Effector memory CD4-positive, alpha-beta T cell (primary cell): ENCODE results near the gene GAS7.

ENCODE experiments used
- DNase-seq, 3 donors: peaks; one replicate each; pipeline ENCODE4 v3.0.0-alpha.2; 2020
- H3K27ac ChIP-seq: 2 replicates; pipeline ENCODE4 v1.7.0; 2013; ENCODE audit warnings: mild to moderate bottlenecking, low read length, moderate library complexity; ENCODE audit not compliant: insufficient read depth, poor library complexity, severe bottlenecking
- H3K27me3 ChIP-seq: replicated peaks from 2 replicates; pipeline ENCODE4 v1.7.0; 2013; ENCODE audit warnings: mild to moderate bottlenecking, low read length; ENCODE audit not compliant: insufficient read depth, control insufficient read depth, poor library complexity, severe bottlenecking
- H3K36me3 ChIP-seq: 2 replicates; pipeline ENCODE4 v1.7.0; 2013; ENCODE audit warnings: mild to moderate bottlenecking, low read length, moderate library complexity; ENCODE audit not compliant: control insufficient read depth, insufficient read depth
- H3K4me1 ChIP-seq: 2 replicates; pipeline ENCODE4 v1.7.0; 2013; ENCODE audit warnings: low read length, mild to moderate bottlenecking; ENCODE audit not compliant: control insufficient read depth, insufficient read depth, poor library complexity, severe bottlenecking
- H3K4me3 ChIP-seq: 2 replicates; pipeline ENCODE4 v1.7.0; 2013; ENCODE audit warnings: low read length, low read depth, mild to moderate bottlenecking; ENCODE audit not compliant: insufficient read depth, poor library complexity, severe bottlenecking
- H3K9me3 ChIP-seq: 2 replicates; pipeline ENCODE4 v1.7.0; 2013; ENCODE audit warnings: mild to moderate bottlenecking, low read length, moderate library complexity; ENCODE audit not compliant: control insufficient read depth

GAS7 gene

GRCh38 chr17:10224582-10225195 is 26.3 kb upstream of the GAS7 start:
- Histone ChIP-seq H3K27ac (no peak overlapping the region), H3K27me3 (no peaks in the 10 kb centered on the region), H3K9me3 (no peaks in the 10 kb centered on the region), H3K36me3 (no peaks in the 10 kb centered on the region), H3K4me3 (no peak overlapping the region), H3K4me1 (no peaks in the 10 kb centered on the region)
- DNase-seq = no peak

GRCh38 chr17:10219193-10219592 is 20.8 kb upstream of the GAS7 start:
- H3K9me3 ChIP-seq = no peaks in the 10 kb centered on the region

GRCh38 chr17:10217916-10218315 is 19.5 kb upstream of the GAS7 start:
- no peak overlapping the region for H3K4me3 ChIP-seq
- H3K27me3 ChIP-seq = no peaks in the 10 kb centered on the region
- no peaks in the 10 kb centered on the region for H3K4me1 ChIP-seq
- H3K27ac ChIP-seq = no peak overlapping the region
- no peak for DNase-seq
- no peaks in the 10 kb centered on the region for H3K9me3 ChIP-seq
- no peaks in the 10 kb centered on the region for H3K36me3 ChIP-seq

More at GRCh38 chr17:10219193-10219592, 20.8 kb upstream of the GAS7 start:
- no peak overlapping the region for H3K27ac ChIP-seq
- H3K4me1 ChIP-seq = no peaks in the 10 kb centered on the region
- no peaks in the 10 kb centered on the region for H3K36me3 ChIP-seq
- DNase-seq = no peak
- H3K27me3 ChIP-seq = no peaks in the 10 kb centered on the region
- H3K4me3 ChIP-seq = no peak overlapping the region

GRCh38 chr17:10216213-10216938 is 18.0 kb upstream of the GAS7 start:
- no peaks in the 10 kb centered on the region for H3K4me1 ChIP-seq
- no peaks in the 10 kb centered on the region for H3K36me3 ChIP-seq
- H3K27ac ChIP-seq = no peak overlapping the region
- no peaks in the 10 kb centered on the region for H3K27me3 ChIP-seq
- DNase-seq = no peak
- H3K4me3 ChIP-seq = no peak overlapping the region
- no peaks in the 10 kb centered on the region for H3K9me3 ChIP-seq

GRCh38 chr17:10215286-10215685 is 16.9 kb upstream of the GAS7 start:
- Histone ChIP-seq H3K27ac (no peak overlapping the region), H3K27me3 (no peaks in the 10 kb centered on the region), H3K4me3 (no peak overlapping the region), H3K36me3 (no peaks in the 10 kb centered on the region), H3K9me3 (no peaks in the 10 kb centered on the region), H3K4me1 (no peaks in the 10 kb centered on the region)
- DNase-seq = no peak

- Histone ChIP-seq H3K36me3 (no peaks in the 10 kb centered on the region), H3K4me1 (no peaks in the 10 kb centered on the region), H3K27me3 (no peaks in the 10 kb centered on the region), H3K27ac (no peak overlapping the region), H3K4me3 (no peak overlapping the region), H3K9me3 (no peaks in the 10 kb centered on the region)
- no peak for DNase-seq
These were observed 13.3 kb upstream of the GAS7 start for GRCh38 chr17:10211666-10212065.

- no peaks in the 10 kb centered on the region for H3K9me3 ChIP-seq
- H3K36me3 ChIP-seq = no peaks in the 10 kb centered on the region
- no peak for DNase-seq
- H3K4me3 ChIP-seq = no peak overlapping the region
- no peaks in the 10 kb centered on the region for H3K27me3 ChIP-seq
- H3K4me1 ChIP-seq = no peaks in the 10 kb centered on the region
- H3K27ac ChIP-seq = no peak overlapping the region
These were observed 11.8 kb upstream of the GAS7 start for GRCh38 chr17:10210151-10210574.

GRCh38 chr17:10208604-10209193 is 10.3 kb upstream of the GAS7 start:
- H3K27ac ChIP-seq = no peak overlapping the region
- no peak overlapping the region for H3K4me3 ChIP-seq
- H3K36me3 ChIP-seq = no peaks in the 10 kb centered on the region
- H3K4me1 ChIP-seq = no peaks in the 10 kb centered on the region
- no peaks in the 10 kb centered on the region for H3K9me3 ChIP-seq
- DNase-seq = no peak
- H3K27me3 ChIP-seq = no peaks in the 10 kb centered on the region

- H3K4me3 ChIP-seq = no peak overlapping the region
- H3K27me3 ChIP-seq = no peaks in the 10 kb centered on the region
- no peak for DNase-seq
- no peaks in the 10 kb centered on the region for H3K9me3 ChIP-seq
- H3K4me1 ChIP-seq = no peaks in the 10 kb centered on the region
- H3K27ac ChIP-seq = no peak overlapping the region
- no peaks in the 10 kb centered on the region for H3K36me3 ChIP-seq
These were observed 8.7 kb upstream of the GAS7 start for GRCh38 chr17:10207153-10207552.

GRCh38 chr17:10205549-10206185 is 7.3 kb upstream of the GAS7 start:
- Histone ChIP-seq H3K27ac (no peak overlapping the region), H3K9me3 (no peaks in the 10 kb centered on the region), H3K4me1 (no peaks in the 10 kb centered on the region), H3K36me3 (no peaks in the 10 kb centered on the region), H3K27me3 (no peaks in the 10 kb centered on the region), H3K4me3 (no peak overlapping the region)
- no peak for DNase-seq
